Stimulated activated CD8-positive, alpha-beta memory T cell treated with anti-CD3 and anti-CD28 coated beads, Interleukin-4, amount 100 ng/mL, for 24 hours (primary cell): ENCODE measurements around the gene MRPL27.
"Not testable (repeated sequence)": the region's sequence is repeated elsewhere in the genome, so short reads cannot be mapped to it uniquely, and the experiment has no call there.

ENCODE experiments used
- DNase-seq: peaks from one replicate; pipeline ENCODE4 v3.0.0-alpha.2; 2020; ENCODE audit warnings: low read depth

The MRPL27 gene

DNA sequence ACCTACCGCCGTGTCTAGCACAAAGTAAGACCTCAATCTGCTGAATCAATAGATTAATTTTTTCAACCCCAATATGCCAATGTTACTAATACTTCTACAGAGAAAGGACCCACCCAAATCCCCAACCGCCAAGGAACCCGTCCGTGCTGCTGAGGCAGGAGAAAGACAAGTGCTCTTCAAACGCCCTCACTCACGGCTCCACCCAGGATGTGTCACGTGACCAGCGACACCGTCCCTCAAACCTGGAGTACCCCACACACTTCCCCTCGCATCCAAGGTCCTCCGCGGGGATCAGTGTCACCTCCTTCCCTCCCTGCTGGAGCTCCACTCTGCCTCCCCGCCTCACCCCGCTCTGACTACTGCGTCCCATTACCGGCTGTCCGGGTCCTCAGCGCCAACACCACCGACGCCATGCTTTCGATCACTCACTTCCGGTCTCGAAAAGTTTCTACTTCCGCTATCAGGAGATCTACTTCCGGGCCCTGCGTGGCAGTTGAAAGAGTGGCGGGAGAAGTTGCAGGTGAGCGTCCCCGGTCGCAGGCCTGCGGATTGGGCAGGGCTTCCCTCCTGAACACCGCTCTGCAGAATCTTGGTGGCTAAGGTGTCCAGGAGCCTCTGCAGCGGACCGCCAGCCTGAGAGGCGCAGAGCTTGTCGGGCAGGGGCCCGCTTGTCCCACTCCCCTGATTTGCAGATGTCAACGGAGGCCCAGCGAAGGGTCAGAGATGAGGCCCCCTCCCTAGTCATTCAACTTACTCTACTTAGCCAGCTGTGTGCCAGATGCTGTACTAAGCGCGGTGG, at the start of gene MRPL27, which contains the start of gene EME1:
TSS of gene MRPL27 (minus strand) at position 427 of the 799 bp plus-strand sequence. CDS start at position 413, 14 bp downstream.
TSS of gene EME1 (plus strand) at position 472 of the 799 bp plus-strand sequence. CDS start 1,980 bp downstream, outside the sequence.
- peak; percentile 74 for DNase-seq

DNA sequence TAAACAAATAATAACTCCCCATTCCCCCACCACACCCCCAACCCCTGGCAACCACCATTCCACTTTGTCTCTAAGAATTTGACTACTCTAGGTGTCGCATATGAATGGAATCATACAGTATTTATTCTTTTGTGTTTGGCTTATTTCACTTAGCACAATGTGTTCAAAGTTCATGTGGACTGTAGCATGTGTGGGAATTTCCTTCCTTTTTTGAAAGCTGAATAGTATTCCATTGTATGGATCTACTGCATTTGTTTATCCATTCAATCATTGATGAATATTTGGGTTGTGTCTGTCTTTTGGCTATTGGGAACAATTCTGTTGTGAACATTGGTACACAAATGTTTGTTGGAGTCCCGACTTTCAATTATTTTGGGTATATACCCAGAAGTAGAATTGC, 49.8 kb upstream of the MRPL27 start:
- DNase-seq: no peak

DNA sequence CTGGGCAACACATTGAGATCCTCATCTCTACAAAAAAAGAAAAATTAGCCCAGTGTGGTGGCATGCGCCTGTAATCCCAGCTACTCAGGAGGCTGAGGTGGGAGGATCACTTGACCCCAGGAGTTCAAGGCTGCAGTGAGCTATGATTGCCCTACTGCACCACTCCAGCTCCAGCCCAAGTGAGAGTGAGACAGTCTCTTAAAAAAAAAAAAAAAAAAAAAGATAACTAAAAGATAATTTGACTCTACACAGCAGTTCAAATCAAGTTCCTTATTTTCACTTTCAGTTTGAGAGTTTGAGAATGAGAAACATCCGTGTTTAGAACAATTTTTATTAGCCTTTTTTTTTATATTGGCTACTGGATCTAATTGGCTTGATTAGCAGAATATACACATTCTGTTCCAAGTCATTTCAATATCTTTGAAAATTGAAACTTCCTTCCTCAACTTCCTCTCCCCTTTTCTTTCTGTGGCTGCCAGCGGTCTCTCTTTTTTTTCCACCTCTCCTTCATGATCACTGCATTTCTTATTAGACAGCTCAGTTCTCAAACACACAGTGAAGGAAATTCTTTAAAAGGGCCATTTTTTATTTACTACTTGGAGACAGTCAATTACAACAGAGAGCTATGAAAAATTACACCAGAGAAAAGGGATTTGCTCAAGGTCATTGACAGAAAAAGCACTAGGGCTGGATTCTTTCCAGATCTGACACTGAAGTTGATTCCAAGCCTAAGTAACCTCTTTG, 48.5 kb upstream of the MRPL27 start:
- DNase-seq: no peak

DNA sequence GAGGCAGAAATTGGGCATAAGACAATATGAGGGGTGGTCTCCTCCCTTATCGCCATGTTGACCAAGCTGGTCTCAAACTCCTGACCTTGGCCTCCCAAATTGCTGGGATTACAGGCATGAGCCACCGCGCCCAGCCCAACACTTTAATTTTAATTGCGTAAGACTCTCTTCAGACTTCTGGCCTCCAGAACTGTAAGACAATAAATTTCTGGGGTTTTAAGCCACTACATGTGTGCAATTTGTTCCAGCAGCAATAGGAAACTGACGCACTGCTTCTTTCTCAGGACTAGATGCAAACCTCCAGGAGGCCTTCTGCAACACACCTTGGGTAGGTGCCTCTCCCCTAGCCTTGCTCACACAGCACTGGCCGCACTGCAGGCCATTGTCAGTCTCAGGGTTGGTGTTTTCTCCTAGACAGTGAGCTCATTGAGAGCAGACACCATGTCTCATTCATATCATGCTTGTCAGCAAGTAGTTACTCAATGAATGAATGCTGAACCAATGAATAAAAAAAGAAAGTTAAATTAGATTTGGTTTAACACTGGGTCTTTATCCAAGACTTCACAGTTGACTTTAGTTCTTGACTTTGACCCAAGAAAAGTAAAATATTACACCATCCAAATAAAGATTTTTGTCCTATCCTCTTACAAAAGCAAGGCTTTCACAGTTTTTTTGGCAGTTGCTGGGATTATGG, 47.6 kb upstream of the MRPL27 start:
- DNase-seq: no peak

DNA sequence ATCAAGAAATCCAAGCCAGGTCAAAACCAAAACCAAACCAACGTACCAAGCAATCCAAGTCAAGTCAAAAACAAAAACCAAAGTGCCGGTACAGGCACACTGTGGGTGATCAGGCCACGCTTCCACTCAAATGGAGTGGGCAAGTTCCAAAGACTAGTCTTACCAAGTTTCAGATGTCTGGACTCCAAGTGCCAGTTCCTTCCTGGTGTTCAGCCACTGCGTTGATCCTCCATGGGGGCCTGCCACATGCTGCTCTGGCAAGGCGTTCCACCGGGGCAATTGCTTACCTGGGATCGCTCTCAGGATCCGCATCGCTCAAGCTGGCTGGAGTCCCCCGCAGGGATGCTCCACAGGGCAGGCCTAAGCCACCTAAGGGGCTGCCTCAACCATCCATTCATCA, 46.6 kb upstream of the MRPL27 start:
- not testable (repeated sequence) for DNase-seq

DNA sequence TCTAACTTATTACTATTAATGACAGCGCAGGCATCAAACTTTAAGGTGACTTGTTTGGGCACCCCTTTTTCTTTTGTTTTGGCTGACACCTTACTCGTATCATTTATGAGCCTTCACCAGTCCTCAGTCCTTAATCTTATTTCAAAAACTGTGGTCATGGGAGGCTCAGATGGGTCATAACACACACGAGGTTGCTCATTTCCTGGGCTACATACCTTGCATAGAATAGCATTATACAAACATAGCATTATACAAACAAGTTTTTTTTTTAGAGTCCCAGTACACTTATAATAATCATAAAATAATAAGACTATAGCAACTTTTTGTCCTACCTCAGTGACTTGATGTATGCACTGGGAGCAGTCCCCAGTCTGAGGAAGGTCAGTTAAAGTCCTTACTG, 41.8 kb upstream of the MRPL27 start:
- no peak for DNase-seq

DNA sequence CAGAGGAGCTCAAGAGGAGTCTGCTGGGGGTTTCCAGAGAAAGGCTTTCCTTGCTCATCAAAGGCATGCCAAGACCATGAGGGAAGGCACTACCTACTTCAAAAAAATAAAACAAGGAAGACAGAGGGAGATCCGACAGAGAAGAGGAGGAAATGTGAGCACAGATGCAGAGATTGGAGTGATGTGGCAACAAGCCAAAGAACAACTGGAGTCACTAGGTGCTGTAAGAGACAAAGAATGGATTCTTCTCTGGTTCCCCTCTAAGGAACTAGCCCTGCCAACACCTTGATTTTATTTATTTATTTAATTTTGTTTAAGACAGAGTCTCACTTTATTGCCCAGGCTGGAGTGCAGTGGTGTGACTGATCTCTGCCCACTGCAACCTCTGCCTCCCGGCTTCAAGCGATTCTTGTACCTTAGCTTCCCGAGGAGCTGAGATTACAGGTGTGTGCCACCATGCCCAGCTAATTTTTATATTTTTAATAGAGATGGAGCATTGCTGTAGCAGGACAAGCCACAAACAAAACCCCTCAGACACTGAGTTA, 39.3 kb upstream of the MRPL27 start:
- no peak for DNase-seq

DNA sequence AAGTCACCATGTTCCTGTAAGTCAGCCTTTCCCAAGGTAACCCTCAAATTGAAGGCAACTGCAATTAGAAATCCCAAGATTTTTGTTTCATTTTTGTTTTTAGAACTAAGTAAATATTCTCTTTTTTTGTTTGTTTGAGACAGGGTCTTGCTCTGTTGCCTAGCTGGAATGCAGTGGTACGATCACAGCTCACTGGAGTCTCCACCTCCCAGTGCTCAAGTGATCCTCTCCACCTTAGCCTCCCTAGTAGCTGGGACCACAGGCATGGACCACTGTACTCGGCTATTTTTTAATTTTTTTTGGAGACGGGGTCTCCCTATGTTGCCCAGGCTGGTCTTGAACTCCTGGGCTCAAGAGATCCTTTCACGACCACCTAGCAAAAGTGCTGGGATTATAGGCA, 34.9 kb upstream of the MRPL27 start:
- no peak for DNase-seq

DNA sequence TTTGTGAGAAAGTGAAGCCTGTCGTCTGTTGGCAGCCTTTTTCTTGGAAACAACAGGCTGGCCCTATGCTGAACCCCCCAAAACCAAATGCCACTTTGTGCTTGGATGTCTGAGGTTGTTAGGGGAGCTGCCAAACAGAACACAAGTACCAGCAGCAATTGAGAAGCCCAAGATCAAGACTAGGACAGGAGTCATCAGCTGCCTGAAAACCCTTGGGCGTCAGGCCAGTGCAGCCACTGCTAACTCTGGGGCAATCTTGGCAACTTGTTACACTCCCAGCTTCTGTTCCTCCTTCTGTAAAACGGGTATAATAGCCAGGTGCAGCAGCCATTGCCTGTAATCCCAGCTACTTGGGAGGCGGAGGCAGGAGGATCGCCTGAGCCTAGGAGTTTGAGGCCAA, 33.6 kb upstream of the MRPL27 start:
- DNase-seq: no peak

DNA sequence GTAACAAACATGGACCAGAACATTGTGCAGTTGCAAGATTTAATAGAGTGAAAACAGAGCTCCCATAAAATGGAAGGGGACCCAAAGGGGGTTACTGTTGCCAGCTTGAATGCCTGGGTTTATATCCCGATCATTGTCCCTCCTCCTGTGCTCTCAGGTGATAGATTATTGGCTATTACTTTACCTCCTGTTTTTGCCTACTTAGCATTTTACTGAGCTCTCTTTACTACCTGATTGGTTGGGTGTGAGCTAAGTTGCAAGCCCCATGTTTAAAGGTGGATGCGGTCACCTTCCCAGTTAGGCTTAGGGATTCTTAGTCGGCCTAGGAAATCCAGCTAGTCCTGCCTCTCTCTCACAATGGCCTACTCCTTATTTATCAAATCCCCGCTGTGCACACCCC, 32.4 kb upstream of the MRPL27 start:
- DNase-seq: not testable (repeated sequence)

DNA sequence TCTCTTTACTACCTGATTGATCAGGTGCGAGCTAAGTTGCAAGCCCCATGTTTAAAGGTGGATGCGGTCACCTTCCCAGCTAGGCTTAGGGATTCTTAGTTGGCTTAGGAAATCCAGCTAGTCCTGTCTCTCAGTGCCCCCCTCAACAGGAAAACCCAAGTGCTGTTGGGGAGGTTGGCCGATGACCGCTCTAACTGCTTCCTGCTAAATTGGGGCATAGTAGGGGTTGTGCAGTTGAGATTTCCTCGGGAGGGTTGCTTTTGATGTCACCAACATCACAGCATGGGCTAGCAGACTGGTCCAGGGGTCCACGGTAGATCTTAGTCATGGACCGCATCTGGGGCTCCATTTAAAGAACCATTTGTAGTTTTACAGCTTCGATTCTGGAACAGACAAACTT, 26.6 kb upstream of the MRPL27 start:
- not testable (repeated sequence) for DNase-seq

DNA sequence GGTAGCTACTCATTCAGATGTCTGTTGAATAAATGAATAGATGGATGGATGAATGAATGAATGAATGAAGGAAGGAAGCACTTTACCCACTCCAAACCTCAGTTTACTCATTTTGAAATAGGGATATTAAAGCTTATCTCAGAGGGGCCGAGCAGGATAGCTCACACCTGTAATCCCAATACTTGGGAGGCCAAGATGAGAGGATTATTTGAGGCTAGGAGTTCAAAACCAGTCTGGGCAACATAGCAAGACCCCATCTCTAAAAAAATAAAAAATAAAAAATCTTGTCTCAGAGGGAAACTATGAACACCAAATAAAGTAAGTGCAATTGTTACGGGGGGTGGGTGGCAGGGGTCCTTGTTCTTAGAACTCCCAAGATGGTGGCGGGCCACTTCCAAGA, 25.7 kb upstream of the MRPL27 start:
- not testable (repeated sequence) for DNase-seq

DNA sequence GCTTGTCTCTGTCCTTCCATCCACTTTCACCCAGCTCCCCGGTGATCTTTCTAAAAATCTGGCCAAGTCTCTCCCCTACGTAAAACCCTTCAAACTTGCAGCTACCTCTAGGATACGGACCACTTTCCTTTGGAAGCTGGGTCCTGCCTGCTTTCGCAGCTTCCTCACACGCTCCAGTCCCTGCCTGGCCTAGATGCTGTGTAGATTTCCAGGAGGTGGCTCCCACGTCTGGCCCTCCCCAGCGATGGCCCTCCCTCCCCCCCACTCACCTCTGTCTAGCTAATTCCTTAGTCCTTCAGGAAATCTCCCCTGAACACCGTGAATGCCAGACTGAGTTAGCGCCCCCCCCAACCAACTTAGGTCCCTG, 24.9 kb upstream of the MRPL27 start:
- DNase-seq: no peak

DNA sequence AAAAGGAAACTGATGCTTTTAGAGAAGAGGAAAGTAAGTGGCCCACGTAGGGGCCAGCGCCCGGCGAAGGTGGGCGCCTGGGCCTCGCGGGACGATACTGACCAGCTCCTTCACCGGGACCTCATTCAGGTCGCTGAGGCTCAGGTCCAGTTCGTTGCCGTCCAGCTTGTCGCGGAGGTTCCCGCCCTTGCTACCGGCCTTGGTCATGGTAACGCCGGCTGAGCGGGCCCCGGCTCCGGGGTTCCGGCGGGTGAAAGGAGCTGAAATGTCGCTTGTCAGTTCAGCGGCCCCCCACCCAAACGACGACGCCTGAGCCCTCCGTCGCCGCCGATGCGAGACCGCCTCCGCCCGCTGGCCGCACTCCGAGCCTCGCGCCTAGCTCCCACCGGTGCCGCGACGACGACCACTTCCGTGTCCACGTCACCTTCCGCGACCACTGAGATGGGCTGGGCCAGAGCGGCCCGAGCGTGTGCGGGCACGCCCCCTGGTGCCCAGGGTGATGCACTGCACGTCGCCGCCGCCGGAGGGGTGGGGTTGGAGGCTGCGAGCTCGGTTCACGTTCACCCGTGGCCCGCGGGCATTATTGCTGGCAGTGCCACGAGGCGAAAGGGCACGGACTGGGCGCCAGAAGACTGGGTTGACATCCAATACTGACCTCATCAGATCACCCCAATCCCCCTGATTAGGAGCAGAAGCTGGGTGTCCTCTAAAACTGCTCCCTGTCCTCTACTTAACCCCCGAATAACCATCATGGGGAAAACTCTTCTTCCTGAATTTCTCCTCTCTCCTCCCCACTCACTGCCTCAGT, 24.3 kb upstream of the MRPL27 start, which contains the start of gene LRRC59:
TSS of gene LRRC59 (minus strand) at position 413 of the 808 bp plus-strand sequence. CDS start at position 207, 206 bp downstream.
- DNase-seq: peak; percentile 87

DNA sequence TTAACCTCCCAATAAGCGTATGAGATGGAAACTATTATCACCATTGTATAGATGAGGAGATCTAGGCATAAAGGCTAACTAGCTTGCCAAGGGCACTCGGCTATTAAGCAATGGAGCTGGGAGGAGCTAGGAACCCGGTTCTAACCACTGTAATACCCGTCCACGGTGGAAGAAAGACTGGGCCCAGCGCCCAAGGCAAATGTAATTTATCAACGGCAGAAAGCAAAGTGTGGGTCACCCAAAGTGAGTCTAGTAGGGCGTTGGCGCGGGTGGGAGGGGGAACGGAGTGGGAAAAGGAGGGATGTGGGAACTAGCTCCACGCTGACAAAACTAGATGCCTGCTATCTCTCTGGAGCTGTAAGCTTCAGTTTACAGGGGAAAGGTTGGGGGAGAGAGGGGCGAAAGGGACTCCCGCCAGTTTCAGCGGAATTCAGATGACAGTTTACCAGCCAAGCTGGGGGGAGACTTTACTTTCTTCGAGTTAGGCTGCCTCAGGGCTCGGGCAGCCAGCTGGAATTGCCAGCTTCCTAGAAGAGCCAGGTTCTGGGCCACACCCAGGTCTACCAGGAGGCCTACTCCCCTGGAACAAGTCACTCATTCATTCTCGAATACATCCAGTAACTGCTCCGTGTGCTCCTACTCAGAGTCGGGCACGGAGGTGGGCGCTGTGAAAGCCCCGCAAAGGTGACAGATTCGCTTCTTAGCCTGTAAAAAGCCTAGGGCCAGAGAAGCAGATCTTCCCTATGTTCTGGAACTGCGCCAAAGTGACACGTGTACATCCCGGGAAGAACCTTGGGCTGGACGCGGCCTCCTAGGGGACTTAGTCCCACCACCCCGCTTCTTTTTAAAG, 23.5 kb upstream of the MRPL27 start:
- peak; percentile 3 for DNase-seq

DNA sequence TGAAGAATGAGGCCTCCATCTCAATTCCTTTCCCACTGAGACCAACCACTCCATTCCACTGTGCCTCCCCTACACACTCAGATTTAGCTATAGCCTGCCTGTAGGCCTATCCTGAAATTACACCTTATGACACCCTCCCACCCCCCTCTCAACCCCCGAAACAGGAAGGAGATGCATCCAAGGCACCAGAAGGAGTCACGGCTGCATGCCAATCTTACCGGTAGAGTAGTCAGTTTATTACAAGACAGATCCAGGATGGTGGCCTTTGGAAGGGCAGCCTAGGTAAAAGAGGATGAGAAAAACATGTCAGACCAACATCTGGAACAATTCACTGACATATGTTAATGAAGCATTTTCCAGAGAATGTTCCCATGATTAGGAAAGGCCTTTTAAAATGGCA, 21.7 kb upstream of the MRPL27 start:
- DNase-seq: no peak

DNA sequence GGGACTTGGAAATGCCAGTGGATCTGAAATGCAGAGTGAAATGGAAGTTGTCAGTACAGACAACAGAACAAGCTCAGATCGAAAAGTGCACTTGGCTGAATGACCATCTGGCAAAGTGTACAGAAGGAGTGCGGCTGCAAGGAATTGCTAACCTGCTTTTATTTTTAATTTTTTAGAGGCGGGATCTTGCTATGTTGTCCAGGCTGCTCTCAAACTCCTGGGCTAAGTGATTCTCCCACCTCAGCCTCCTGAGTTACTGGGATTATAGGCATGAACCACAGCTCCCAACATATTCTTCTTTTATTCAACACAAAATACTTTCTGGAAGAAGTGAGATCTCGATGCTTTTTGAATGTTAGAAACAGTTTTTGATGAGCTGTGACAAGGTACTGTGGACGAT, 20.7 kb upstream of the MRPL27 start:
- no peak for DNase-seq

DNA sequence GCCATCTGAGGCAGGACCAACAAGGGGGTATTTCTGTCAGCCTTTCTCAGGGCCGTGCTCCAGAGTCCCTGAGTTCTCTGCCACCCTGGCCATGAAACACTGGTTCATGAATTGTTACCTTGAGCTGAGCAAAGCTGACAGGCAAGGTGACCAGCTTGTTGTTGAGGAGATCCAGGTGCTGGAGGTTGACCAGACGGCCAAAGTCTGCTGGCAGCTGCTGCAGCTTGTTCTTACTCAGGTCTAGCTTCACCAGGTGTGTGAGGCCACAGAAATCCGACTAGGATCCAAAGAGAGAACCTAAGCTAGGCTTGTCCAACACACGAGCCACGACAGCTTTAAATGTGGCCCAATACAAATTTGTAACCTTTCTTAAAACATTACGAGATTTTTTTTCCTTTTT, 19.6 kb upstream of the MRPL27 start:
- no peak for DNase-seq

DNA sequence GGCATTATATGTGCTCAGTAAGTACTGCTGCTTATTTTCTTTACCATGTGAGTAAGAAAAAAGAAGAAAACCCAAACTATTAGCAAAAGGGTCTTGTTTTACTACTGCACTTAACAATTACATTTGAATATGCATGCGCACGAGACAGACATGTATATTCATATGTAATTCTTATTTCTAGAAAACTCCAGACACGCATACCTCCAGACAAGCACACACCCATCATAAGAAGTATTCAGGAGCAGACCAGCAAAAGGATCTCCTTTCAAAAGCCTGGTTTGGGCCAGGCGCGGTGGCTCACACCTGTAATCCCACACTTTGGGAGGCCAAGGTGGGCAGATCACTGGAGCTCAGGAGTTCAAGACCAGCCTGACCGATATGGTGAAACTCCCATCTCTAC, 16.6 kb upstream of the MRPL27 start:
- no peak for DNase-seq

DNA sequence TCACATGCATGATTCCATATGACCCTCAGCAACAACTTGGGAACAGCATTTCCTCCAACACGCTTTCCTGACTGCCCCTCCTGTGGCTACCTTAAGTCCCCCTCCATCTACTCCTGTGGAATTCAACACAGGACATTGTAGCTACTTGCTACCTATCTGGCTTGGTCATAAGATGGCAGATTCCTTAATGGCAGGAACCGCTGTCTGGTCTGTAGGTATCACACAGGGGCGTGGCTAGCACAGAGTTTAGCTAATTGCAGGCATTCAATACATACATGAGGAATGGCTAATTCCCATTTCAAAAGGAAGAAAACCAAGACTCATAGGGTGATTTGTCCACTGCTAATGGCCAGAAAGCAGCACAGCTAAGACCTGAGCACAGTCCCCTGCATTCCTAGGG, 15.7 kb upstream of the MRPL27 start:
- no peak for DNase-seq

DNA sequence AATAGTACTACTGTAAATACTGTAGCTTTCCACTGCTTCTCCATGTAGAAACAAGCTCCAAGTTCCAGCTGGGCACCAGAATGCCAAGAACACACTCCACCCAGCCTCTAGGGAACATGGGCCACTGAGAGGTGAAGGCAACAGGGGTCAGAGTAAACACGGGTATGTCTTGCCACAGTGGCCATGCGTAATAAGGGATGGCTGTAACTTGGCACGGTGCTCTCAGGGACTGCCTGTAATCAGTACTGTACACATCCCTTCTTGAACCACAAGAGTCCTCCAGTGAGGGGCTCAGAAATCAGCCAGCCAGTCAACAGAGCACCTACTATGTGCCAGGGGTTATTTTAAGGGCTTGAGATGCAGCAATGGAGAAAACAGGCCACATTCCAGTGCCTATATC, 13.5 kb upstream of the MRPL27 start:
- no peak for DNase-seq
